Naive thymus-derived CD4-positive, alpha-beta T cell (primary cell): ENCODE measurements around the gene VSIR. TPM values are rescaled to one million over a fixed set of nuclear protein-coding genes. Genes with fewer than 3 reads are reported as not detected.
A peak's percentile ranks its signal among the peaks of the same experiment; 100 is the strongest.

Source experiments
- ATAC-seq: fragments of 150-1000 bp; cut with Tn5 transposase; 2 replicates; pipeline ENCODE4 v1.10.0; 2021; ENCODE audit warnings: mild to moderate bottlenecking, moderate library complexity
- CTCF ChIA-PET: fragments of 350-600 bp; sonication (Branson Sonifier 250); formaldehyde crosslinking; loops from one replicate; lab custom pipeline; 2021; ENCODE audit warnings: antibody characterized with exemption; lab: Charles Lee
- POLR2A ChIA-PET: fragments of 350-600 bp; sonication (Branson Sonifier 250); formaldehyde crosslinking; loops from one replicate; lab custom pipeline; 2021; ENCODE audit warnings: antibody characterized with exemption, inconsistent platforms; lab: Charles Lee
- DNase-seq, 9 donors: peaks; one replicate each; pipeline versions ENCODE4 v3.0.0 to v3.0.0-alpha.2; 2020 to 2022; ENCODE audit warnings: mixed read lengths in 1 of 9
- H3K27ac ChIP-seq: one replicate; pipeline ENCODE4 v1.7.0; 2013; ENCODE audit warnings: mild to moderate bottlenecking, low read depth, low read length, moderate library complexity
- H3K27me3 ChIP-seq, 2 donors: one replicate each; pipeline ENCODE4 v1.7.0; 2013; ENCODE audit warnings: low read length in 2 of 2, mild to moderate bottlenecking in 2 of 2, moderate library complexity in 2 of 2; ENCODE audit not compliant: control insufficient read depth in 2 of 2, insufficient read depth in 2 of 2
- H3K36me3 ChIP-seq, 3 experiments: 1 replicate in 2 of 3; 2 replicates in 1 of 3; pipeline ENCODE4 v1.7.0; 2013; ENCODE audit warnings: low read length in 3 of 3, mild to moderate bottlenecking in 3 of 3, moderate library complexity in 1 of 3; ENCODE audit not compliant: insufficient read depth in 3 of 3, control insufficient read depth in 2 of 3
- H3K4me1 ChIP-seq, 2 donors: one replicate each; pipeline ENCODE4 v1.7.0; 2013; ENCODE audit warnings: low read length in 2 of 2, mild to moderate bottlenecking in 2 of 2, moderate library complexity in 1 of 2; ENCODE audit not compliant: control insufficient read depth in 2 of 2, insufficient read depth in 2 of 2
- H3K4me3 ChIP-seq: 2 replicates; pipeline ENCODE4 v1.7.0; 2013; ENCODE audit warnings: mild to moderate bottlenecking, low read length
- H3K9me3 ChIP-seq, 3 experiments: 1 replicate in 2 of 3; 2 replicates in 1 of 3; pipeline ENCODE4 v1.7.0; 2013; ENCODE audit warnings: low read length in 3 of 3; ENCODE audit not compliant: control insufficient read depth in 2 of 3
- H3K27ac Mint-ChIP-seq, 9 donors: one replicate each; pipeline ENCODE4 v1.8.0; 2020 to 2022; ENCODE audit warnings: mixed read lengths in 9 of 9, mild to moderate bottlenecking in 8 of 9, moderate library complexity in 5 of 9, inconsistent platforms in 2 of 9
- H3K27me3 Mint-ChIP-seq, 5 donors: one replicate each; pipeline ENCODE4 v1.8.0; 2021 to 2022; ENCODE audit warnings: mixed read lengths in 5 of 5, mild to moderate bottlenecking in 1 of 5
- H3K36me3 Mint-ChIP-seq, 5 donors: one replicate each; pipeline ENCODE4 v1.8.0; 2020 to 2022; ENCODE audit warnings: mixed read lengths in 5 of 5, mild to moderate bottlenecking in 3 of 5, inconsistent platforms in 1 of 5
- H3K4me1 Mint-ChIP-seq, 7 donors: one replicate each; pipeline ENCODE4 v1.8.0; 2020 to 2022; ENCODE audit warnings: mixed read lengths in 7 of 7, mild to moderate bottlenecking in 3 of 7, inconsistent platforms in 1 of 7
- H3K4me3 Mint-ChIP-seq, 10 donors: one replicate each; pipeline ENCODE4 v1.8.0; 2020 to 2022; ENCODE audit warnings: mild to moderate bottlenecking in 10 of 10, mixed read lengths in 10 of 10, moderate library complexity in 6 of 10, inconsistent platforms in 2 of 10
- H3K9me3 Mint-ChIP-seq, 11 donors: one replicate each; pipeline ENCODE4 v1.8.0; 2020 to 2022; ENCODE audit warnings: mixed read lengths in 11 of 11, mild to moderate bottlenecking in 4 of 11, inconsistent platforms in 1 of 11, moderate library complexity in 1 of 11
- intact Hi-C, 2 donors: fragments of 100-400 bp; cut with micrococcal nuclease; formaldehyde crosslinking; loops; one replicate each; pipeline ENCODE4 v1.15.1; 2023
- polyA plus RNA-seq, 2 donors: library from polyadenylated mRNA; unstranded; fragments of 300-500 nt; fragmentation: Illumina TruSeq; gene quantifications; one replicate each; pipeline ENCODE4 v1.2.3, GENCODE V29; 2021
- total RNA-seq, 6 experiments: library from RNA in 5 of 6; stranded (reverse) in 5 of 6; gene quantifications; 1 replicate in 5 of 6; 2 replicates in 1 of 6; pipeline ENCODE4 v1.2.3 and lab custom pipeline; 2021 to 2026

Gene VSIR
- total and polyA plus RNA-seq, 7 experiments from 2014 or later: 91.1 to 300 (median 124) TPM

DNA sequence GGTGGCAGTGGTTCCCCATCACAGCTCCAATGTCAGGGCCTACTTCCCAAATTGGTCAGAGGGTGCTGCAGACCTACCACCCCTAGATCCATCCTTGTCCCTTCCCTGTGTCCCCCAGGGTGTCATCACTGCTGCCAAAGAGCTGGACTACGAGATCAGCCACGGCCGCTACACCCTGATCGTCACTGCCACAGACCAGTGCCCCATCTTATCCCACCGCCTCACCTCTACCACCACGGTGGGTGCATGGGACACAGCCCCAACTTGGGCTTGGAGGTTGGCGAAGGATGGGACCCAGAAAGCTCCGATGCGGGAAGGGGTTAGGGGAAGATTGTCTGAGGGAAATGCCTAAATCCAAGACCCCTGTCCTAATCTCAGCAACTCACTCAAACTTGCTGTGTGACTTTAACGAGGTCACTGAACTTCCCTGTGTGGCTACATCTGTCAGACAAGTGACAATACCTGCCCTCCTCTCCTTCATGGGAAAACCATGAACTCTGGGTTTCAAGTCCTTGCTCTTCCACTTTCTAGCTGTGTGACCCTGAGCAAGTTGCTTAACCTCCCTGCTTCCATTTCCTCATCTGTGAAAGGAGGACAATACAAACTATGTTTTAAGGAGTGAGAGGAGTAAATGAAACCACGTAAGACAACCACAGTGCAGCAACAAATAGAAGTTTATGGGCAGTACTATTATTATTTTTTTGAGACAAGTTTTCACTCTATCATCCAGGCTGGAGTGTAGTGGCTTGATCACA, 4.9 kb upstream of the VSIR start:
- intact Hi-C loops: no loop called here
- Histone ChIP-seq H3K27ac (no peak overlapping the region), H3K27me3 (no peaks in the 10 kb centered on the region), H3K4me3 (no peak overlapping the region), H3K4me1 (peaks cover 25 to 31% of the 10 kb centered on the region in 2 donors), H3K36me3 (peaks cover 0 to under 1% (median 0%) of the 10 kb centered on the region in 3 experiments), H3K9me3 (no peaks in the 10 kb centered on the region)
- Mint-ChIP-seq H3K4me3 (no peak overlapping the region), H3K9me3 (peaks cover 0 to 5% (median 0%) of the 10 kb centered on the region in 11 donors), H3K27ac (no peak overlapping the region), H3K4me1 (peaks cover 32 to 50% (median 42%) of the 10 kb centered on the region in 7 donors), H3K27me3 (no peaks in the 10 kb centered on the region), H3K36me3 (peaks cover 0 to 4% (median 2%) of the 10 kb centered on the region in 5 donors)
- CTCF ChIA-PET: no interaction called here
- DNase-seq: no peak
- no peak for ATAC-seq
- POLR2A ChIA-PET: interaction anchor here (1.4 to 25.7 kb wide), 2 partner anchors 11 to 31 kb away, joined by 4 to 863 read pairs; no protein-coding TSS in a partner anchor

DNA sequence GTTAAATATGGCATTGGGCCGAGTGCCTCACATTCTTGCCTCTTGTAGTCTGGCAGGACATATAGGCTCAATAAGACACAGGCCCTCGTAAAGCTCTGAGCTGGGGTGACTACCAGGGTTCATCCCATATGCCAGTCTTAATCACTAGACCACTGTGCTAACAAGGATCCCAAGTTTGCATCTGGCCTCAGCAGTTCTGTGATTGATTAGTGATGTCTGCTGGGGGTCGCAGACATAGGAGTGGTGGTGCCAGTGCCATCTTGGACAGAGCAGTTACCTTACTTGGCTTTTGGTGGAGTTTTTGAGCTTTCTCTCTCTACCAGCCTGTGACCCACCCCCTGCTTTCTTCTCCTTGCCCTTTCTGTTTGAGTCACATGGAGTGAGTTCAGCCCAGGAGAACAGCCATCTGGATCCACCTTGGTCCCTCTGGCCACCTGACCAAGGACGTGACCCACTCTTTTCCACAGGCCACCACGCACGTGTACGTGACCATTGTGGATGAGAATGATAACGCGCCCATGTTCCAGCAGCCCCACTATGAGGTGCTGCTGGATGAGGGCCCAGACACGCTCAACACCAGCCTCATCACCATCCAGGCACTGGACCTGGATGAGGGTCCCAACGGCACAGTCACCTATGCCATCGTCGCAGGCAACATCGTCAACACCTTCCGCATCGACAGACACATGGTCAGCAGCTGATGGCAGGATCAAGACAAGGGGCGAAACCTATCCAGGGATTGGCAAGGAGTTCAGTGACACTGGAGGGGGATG, 4.1 kb upstream of the VSIR start:
- Histone ChIP-seq H3K9me3 (no peaks in the 10 kb centered on the region), H3K27ac (no peak overlapping the region), H3K36me3 (peaks cover 0 to 9% (median 0%) of the 10 kb centered on the region in 3 experiments), H3K4me1 (peaks cover 25 to 31% of the 10 kb centered on the region in 2 donors), H3K27me3 (no peaks in the 10 kb centered on the region), H3K4me3 (no peak overlapping the region)
- no peak for ATAC-seq
- no peak for DNase-seq
- ChIA-PET POLR2A (interaction anchor here (0.6 to 25.7 kb wide), 6 partner anchors 10 to 71 kb away, joined by 3 to 863 read pairs (median 4); no protein-coding TSS in a partner anchor), CTCF (no interaction called here)
- H3K27ac Mint-ChIP-seq: peak overlapping the region in 4 of 9 donors; percentile 14 to 71 (median 33)
- H3K27me3 Mint-ChIP-seq: no peaks in the 10 kb centered on the region
- H3K9me3 Mint-ChIP-seq: peaks cover 0 to 5% (median 0%) of the 10 kb centered on the region in 11 donors
- H3K36me3 Mint-ChIP-seq: peaks cover 0 to 4% (median 2%) of the 10 kb centered on the region in 5 donors
- H3K4me1 Mint-ChIP-seq: peaks cover 32 to 44% (median 36%) of the 10 kb centered on the region in 7 donors
- H3K4me3 Mint-ChIP-seq: peak overlapping the region in 1 of 10 donors; percentile 29
- intact Hi-C loops: no loop called here

DNA sequence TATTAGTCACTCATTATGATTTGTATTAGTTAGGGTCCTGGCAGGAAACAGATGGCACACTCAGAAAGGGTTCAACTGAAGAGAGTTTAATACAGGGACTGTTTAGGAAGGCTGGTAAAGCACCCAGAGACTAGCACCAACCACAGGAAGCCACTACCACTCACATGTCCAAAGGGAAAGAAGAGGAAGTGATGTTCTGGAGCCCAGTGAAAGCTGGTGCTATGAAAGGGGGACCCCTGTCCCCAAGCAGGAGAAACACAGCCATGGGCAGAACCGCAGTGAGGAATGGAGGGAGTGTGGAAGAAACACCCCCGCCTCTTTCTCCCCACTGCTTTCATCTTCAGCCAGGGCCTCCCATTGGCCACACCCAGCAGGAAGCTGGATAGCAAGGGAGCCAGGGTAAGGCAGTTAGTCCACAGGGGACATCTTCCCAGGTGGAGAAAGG, 3.2 kb upstream of the VSIR start:
- no peak overlapping the region for H3K4me3 ChIP-seq
- H3K36me3 ChIP-seq: peaks cover 0 to 18% (median 0%) of the 10 kb centered on the region in 3 experiments
- H3K4me1 ChIP-seq: peaks cover 31% of the 10 kb centered on the region in 2 donors
- Mint-ChIP-seq H3K27ac (peak overlapping the region in 3 of 9 donors; percentile 54 to 89 (median 70)), H3K4me3 (peak overlapping the region in 4 of 10 donors; percentile 29 to 98 (median 43)), H3K36me3 (peaks cover 0 to 11% (median 3%) of the 10 kb centered on the region in 5 donors), H3K9me3 (peaks cover 0 to 5% (median 0%) of the 10 kb centered on the region in 11 donors), H3K4me1 (peaks cover 32 to 52% (median 40%) of the 10 kb centered on the region in 7 donors), H3K27me3 (no peaks in the 10 kb centered on the region)
- ChIA-PET CTCF (interaction anchor here (0.6 to 5.4 kb wide), 3 partner anchors 14 to 69 kb away, joined by 3 to 48 read pairs (median 4); no protein-coding TSS in a partner anchor), POLR2A (interaction anchor here (0.6 to 25.7 kb wide), 7 partner anchors 10 to 79 kb away, joined by 3 to 863 read pairs (median 3); partner anchors contain the start of gene PSAP)
- no peak for ATAC-seq
- H3K27me3 ChIP-seq: no peaks in the 10 kb centered on the region
- no peaks in the 10 kb centered on the region for H3K9me3 ChIP-seq
- intact Hi-C loops: no loop called here
- DNase-seq: no peak
- no peak overlapping the region for H3K27ac ChIP-seq

DNA sequence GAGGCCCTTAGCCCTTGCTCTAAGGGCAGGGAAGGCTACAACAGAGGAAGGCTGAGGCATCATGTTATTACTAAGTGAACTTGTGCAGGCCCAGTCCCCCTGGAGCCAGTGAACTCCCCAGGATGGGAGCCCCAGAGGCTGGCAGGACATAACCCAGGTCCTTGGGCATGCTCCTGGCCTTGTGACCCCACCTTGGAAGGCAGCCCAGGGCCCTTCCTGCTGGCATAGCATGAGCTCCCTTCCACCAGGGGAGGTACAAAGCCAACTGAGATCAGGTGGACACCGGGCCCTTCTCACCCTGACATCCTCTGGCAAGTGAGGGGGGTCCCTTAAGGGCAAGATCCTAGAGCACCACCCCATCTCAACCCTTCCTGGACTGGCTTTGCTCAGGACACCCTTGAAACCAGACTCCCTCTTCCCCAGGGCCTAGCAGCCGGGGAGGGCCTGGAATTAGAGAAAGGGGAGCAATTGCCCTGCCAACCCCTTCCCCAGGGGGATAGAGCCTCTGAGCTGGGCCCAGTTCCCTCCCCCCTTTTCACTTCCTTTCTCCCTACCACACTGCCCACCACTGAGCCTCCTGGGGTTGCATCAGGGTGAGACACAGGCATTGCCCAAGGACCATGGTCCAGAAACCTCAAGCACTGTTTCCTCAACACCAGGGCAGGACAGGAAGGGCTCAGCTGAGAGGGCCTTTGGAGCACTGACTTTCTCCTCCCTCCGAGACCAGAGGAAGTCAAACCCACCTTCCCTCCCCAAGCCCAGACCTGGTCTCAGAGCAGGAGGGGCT, 1.8 kb upstream of the VSIR start:
- Mint-ChIP-seq H3K27me3 (no peaks in the 10 kb centered on the region), H3K36me3 (peaks cover 0 to 19% (median 5%) of the 10 kb centered on the region in 5 donors), H3K9me3 (peaks cover 0 to 5% (median 0%) of the 10 kb centered on the region in 11 donors), H3K4me3 (peak overlapping the region in 9 of 10 donors; percentile 86 to 98 (median 93)), H3K27ac (peak overlapping the region in 6 of 9 donors; percentile 89 to 97 (median 96)), H3K4me1 (peaks cover 43 to 63% (median 53%) of the 10 kb centered on the region in 7 donors)
- CTCF ChIA-PET: interaction anchor here (0.9 to 5.4 kb wide), 10 partner anchors 18 to 460 kb away, joined by 3 to 48 read pairs (median 14); no protein-coding TSS in a partner anchor
- ATAC-seq: peak; percentile 23
- H3K4me1 ChIP-seq: peaks cover 44 to 45% of the 10 kb centered on the region in 2 donors
- peaks cover 0 to 32% (median 4%) of the 10 kb centered on the region in 3 experiments for H3K36me3 ChIP-seq
- no peak for DNase-seq
- intact Hi-C loops: no loop called here
- no peak overlapping the region for H3K4me3 ChIP-seq
- H3K27ac ChIP-seq: peak overlapping the region; percentile 93
- H3K27me3 ChIP-seq: no peaks in the 10 kb centered on the region
- no peaks in the 10 kb centered on the region for H3K9me3 ChIP-seq
- POLR2A ChIA-PET: interaction anchor here (0.8 to 25.7 kb wide), 9 partner anchors 11 to 80 kb away, joined by 3 to 863 read pairs (median 15); partner anchors contain the start of gene PSAP

DNA sequence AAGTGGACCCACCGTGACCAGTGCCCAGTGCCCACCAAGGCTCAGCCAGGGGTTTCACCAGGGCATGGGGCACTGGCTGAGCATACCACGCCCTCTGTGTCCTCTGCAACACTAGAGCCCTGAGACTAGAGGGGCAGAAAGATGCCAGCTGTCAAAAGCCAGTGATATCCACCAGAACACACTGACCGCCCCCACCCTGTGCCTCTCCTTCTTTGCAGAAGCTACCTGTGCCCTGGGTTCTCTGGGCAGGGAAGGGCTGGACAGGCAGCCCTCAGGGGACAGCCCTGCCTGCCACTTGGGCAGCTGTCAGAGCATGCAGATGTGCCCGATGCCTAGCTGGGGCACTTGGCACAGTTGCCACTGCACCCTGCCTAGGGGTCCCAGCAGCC, 494 bp downstream of the VSIR start:
- H3K4me3 Mint-ChIP-seq: peak overlapping the region; percentile 86 to 98 (median 95)
- Histone ChIP-seq H3K36me3 (peaks cover 0 to 36% (median 4%) of the 10 kb centered on the region in 3 experiments), H3K27ac (peak overlapping the region; percentile 93), H3K4me3 (peak overlapping the region; percentile 91), H3K27me3 (no peaks in the 10 kb centered on the region), H3K4me1 (peaks cover 62 to 63% of the 10 kb centered on the region in 2 donors), H3K9me3 (no peaks in the 10 kb centered on the region)
- peaks cover 3 to 33% (median 10%) of the 10 kb centered on the region in 5 donors for H3K36me3 Mint-ChIP-seq
- ChIA-PET CTCF (interaction anchor here (0.7 to 5.4 kb wide), 20 partner anchors 10 to 458 kb away, joined by 3 to 48 read pairs (median 12); no protein-coding TSS in a partner anchor), POLR2A (interaction anchor here (0.6 to 25.7 kb wide), 18 partner anchors 8 to 1354 kb away, joined by 3 to 863 read pairs (median 8); partner anchors contain the start of gene PSAP)
- ATAC-seq (no peak), DNase-seq (no peak)
- no peaks in the 10 kb centered on the region for H3K27me3 Mint-ChIP-seq
- intact Hi-C loops: loop anchor here (1.0 to 2.0 kb wide), 12 partner anchors 16 to 459 kb away; partner anchors contain the start of genes PSAP (in 2 of the 2) and SLC29A3 (in 2 of the 2)
- H3K27ac Mint-ChIP-seq: peak overlapping the region; percentile 80 to 98 (median 93)
- H3K9me3 Mint-ChIP-seq: peaks cover 0 to 5% (median 0%) of the 10 kb centered on the region in 11 donors
- peaks cover 52 to 82% (median 72%) of the 10 kb centered on the region in 7 donors for H3K4me1 Mint-ChIP-seq
